NCI-H1105 treated with DMSO at 0.1 percent for 48 hours (cell line): ENCODE measurements around the gene TMEM108.
A peak's percentile ranks its signal among the peaks of the same experiment; 100 is the strongest.

Experiments used
- DNase-seq: peaks from one replicate; lab custom pipeline; 2025; lab: John Stamatoyannopoulos, UW

TMEM108 gene

DNA sequence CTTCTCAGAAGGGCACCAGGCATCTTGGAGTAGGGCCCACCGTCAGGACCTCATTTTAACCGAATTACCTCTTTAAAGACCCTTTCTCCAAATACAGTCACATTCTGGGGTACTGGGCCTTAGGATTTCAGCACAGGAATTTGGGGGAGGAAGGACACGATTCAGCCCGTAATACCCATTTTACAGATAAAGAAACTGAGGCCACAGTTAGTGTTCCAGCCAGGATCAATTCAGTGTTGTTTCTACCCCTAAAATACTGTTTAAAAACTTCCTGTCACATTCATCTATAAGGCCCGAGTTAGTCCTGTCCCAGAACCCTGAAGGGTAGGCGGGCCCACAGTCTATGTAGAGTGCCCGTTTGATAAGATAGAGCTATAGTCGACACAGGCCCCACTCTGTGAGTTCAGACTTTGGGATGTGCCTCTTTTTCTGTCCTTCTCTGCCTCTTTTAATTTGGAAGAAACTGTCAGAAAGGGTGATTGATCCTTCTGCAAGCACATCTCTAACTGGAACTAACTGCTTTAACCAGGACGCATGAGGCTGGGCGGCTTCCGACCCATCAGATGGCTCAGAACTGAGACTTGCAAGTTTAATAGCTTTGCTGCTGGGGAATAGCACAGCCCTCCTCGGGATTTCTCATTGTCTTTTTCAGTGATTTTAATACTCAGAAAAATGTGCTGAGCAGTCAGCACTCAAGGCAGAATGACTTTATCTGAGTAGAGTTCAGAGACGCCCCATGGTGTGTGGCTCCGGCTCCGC is 381.1 kb downstream of the TMEM108 start:
- no peak for DNase-seq

DNA sequence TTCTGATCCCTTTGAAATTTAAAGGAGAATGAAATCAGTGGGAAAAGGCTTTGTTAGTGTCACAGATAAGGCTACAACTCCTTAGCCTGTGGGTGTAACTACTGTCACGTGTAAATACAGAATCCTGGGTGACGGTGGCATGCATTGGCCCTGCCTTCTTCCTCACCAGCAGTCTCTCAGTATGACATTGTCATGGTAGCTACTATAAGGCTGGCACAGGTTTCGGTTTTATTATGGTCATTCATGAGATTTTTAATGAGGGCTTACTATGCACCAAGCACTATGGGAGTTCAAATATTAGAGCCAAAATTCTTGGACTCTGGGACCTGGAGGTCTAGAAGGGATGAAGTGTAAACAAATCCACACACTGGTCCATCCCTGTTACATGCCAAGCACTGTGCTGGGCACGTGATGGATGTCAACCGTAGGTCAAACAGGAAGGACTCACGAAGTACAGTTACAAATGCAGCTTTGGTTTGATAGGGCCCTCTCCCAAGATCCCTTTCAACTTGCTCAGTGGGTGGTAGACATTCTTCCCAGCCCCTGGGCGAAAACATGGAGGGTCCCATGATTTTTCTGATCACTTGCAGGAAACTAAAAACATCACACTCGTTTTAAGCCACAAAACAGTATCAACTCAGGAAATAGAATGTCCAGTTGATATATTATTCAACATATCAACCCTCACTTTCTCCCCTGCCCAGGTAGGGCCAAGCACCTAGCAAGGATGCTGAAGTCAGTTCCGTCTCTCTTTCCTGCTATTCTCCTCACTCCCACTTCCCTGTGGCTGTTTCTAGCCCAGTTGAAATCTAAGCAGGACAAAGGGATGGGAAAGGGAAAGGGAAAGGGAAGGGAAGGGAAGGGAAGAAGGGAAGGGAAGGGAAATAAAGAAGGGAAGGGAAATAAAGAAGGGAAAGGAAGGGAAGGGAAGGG is 387.0 kb downstream of the TMEM108 start:
- DNase-seq: no peak

DNA sequence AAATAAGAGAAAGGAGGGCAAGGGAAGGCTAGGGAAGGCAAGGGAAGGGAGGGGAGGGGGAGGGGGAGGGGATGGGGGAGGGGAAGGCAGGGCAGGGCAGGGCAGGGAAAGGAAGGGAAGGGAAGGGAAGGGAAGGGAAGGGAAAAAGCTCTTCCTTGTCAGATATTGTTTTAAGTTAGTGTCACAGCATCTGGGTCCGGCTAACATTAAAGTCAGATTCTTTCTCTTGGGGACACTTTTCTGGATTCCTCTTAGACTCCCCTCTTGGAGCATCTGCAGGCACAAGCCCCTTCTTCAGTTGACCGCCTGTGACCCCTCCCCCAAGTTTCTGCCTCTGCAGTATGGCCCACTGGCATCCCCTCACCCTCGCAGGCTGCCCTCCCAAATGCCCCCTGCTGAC is 387.7 kb downstream of the TMEM108 start:
- no peak for DNase-seq

DNA sequence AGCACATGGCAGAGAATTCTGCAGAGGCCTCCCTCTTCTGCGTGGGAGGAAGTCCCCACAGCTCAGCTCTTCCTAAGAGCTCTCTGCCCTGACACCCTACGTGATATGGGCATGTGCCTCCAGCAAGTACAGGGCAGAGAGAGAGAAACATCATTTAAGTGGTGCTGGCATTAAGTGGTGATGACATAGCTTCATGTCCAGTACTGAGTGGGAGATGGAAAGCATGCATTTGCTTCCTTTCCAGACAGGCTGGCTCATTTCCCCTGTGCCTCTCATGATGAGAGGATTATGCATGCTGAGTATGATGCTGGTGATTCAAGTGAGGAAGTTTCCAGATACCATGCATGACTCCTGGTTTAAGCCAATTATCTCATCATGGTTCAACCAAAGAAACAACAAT is 388.5 kb downstream of the TMEM108 start:
- DNase-seq: no peak

DNA sequence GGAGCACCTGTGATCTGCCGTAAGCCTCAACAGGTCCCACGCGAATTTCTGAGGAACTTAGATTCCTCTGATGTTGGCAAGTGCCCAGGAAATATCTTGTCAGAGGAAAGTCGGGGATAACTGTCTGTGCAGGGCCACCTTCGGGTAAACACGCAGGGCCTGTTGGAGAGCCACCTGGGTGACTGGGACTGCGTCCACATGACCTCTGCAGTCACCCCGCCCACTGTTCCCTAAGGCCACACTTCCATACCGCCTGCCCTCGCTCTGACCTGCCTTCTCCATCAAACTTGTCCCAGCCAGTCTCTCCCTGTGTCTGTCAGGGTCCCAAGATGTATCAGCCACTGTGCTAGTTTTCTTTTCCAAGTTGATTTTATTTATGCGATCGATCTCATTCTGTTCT is 390.4 kb downstream of the TMEM108 start:
- no peak for DNase-seq

DNA sequence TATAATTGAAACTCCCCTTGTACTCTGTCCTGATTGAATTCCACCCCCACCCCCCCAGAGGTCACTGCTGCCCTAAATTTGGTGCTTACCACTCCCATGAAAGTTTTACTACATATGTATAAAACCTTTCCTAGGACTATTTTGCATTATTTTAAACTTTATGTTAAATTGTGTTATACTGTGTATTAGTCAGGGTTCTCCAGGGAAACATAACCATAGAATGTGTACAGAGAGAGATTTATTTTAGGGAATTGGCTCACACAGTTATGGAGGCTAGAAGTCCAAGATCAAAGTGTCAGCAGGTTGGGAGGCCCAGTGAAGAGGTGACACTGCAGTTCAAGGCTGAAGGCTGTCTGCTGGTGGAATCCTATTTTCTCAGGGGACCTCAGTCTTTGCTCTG is 390.9 kb downstream of the TMEM108 start:
- no peak for DNase-seq

DNA sequence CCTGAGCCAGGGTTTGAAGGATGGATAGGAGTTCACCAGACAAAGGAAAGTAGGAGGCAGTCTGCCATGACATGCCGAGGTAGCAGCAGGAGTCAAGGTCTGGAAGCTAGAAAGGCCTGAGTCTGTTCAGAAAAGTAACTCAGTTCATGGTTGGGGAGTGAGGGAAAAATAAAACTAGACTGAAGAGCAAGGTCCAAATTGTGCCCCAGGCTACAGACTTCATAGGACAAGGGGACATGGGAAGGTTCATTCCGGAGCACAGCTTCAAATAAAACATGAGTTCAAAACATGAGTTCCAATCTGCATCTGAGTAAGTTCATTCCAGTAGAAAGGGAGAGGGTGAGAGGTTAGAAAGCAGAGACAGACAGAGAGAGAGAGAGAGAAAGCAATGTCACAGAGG is 401.4 kb downstream of the TMEM108 start:
- no peak for DNase-seq

DNA sequence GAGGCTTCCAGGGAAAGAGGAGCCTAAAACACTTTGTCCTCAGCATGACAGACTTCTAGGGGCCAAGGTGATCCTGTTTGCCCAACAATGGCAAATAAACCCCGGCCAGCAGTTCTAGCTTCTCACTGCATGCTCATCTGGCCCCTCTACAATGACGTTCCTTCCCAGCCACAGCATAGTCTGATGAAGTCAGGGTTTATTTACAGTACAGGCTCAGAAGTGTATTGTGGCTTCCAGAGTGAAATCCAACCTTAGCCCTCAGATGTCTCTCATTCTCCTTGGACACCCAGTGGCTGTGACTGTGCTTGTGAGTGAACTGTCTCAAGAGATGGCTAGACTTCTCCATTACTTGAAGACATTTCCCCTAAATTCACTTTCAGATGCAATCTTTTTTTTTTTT is 402.5 kb downstream of the TMEM108 start:
- DNase-seq: no peak

DNA sequence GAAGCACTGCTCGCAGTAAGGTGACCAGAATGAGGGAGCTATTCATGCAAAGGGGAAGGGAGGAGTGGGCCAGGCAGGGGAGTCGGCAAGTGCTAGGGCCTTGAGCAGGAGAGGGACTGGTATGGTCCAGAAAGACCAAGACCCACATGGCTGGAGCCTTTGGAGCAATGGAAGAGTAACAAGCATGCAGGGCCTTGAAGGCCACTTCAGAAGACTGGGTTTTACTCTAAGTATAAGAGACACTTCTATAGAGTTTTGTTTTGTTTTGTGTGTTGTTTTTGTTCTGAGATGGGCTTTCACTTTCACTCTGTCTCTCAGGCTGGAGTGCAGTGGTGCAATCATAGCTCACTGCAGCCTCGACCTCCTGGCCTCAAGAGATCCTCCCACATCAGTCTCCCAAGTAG is 403.7 kb downstream of the TMEM108 start:
- no peak for DNase-seq

DNA sequence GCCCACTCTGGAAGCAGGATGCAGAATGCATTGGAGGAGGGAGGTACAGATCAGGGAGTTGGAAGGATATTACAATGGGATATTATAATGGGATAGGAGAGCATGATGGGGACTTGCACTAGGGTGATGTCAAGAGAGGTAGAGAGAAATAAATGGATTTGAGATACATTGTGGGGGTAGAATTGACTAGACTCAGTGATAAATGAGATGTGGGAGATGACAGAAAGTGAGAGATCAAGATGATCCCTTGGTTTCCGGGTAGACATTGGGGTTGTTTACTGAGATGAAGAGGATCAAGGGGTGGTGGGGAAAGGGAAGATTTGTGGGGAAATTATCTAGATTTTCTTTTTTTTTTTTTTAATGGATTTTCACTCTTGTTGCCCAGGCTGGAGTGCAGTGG is 404.3 kb downstream of the TMEM108 start:
- DNase-seq: no peak

DNA sequence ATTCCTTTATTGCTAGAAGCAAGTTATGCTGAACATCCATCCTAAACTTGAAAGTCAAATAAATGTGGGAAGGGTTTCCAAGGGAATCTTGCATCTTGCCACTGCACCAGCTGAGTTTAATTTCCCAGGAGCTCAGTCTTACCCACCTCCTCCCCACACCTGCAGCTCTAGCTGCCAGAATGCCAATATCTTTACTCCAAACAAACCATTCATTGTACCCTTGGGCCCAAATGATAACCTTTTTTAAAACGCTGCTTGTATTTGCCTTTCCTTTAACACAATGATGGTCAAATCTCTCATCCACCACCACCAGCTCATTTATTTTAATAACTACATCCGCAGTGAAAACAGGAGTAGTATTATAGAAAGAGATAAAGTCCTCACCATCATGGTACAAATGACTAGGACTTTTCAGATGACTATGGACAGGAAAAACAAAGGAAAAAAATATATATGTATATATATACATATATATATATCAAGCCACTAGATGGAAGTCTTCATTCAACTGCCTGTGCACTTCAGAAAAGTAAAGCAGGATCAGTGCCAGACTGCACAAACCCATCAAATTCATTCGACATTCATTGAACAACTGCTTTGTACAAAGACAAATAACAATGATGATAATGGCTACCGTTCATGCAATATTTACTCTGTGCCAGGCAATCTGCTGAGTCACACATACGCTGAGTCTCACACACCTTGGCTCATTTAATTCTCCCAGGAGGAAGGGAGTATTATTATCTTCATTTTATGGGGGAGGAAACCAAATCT is 405.6 kb downstream of the TMEM108 start:
- DNase-seq: peak; percentile 58

DNA sequence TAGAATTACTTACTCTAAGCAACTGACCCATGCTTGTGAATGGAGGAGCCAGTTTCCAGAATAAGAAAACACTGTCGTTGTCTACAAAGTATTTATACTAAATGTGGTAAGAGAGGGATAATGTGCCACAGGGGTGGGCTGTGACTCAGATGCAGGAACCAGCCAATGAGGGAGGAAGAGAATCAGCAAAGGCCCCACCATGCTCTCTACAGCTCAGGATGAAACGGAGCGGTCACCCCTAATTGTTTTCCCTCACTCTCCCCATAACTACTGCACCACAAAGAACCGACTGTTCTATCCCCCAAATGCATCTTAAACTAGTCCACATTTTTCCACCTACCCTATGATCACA is 406.2 kb downstream of the TMEM108 start:
- no peak for DNase-seq

DNA sequence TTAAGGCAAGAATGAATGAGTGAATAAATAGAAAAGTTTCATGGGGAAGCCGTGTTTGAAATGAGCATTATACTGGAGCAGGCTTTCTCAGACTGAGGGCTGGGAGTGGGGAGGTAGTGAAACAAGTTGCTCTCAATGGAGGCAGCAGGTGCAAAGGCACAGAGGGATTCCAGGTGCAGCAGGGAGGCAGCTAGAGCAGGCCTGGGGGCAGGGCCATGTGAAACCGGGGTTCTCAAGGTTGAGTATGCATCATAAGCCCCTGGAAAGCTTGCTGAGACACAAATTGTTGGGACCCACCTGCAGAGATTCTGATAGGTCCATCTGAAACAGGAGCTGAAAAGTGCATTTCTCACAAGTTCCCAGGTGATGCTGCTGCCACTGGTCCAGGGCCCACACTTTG is 406.9 kb downstream of the TMEM108 start:
- no peak for DNase-seq
